HG03460 (cell line): Measurements from ENCODE around the gene LEP.
"Not testable (repeated sequence)": the region's sequence is repeated elsewhere in the genome, so short reads cannot be mapped to it uniquely, and the experiment has no call there.

ENCODE experiments used
- ATAC-seq: cut with Tn5 transposase; IDR thresholded peaks from one replicate; pipeline ENCODE4 v1.9.1; 2021; ENCODE audit not compliant: unreplicated experiment

Gene LEP

DNA sequence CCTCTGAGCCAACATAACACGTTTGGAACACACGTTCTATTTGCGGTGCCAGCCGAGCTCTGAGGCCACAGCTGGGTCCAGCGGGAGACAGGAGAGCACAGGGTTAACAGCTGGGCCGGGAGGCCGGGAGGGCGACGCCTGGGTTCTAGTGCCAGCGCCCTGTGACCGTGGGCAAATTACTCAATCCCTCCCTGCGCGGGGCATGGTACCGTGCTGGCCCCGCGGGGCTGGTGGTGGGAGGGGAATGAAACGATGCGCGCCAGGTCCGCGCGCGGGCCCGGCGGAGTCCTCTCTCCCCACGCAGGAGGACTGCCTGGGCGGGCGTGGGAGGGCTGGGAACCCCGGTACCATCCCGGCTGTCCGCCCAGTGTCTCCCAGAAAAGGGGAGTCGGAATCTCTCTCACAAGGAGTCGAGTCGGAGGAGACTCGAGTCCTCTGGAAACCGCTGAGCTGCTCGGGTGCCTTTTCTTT lies 30.4 kb downstream of the LEP start:
- no peak for ATAC-seq

DNA sequence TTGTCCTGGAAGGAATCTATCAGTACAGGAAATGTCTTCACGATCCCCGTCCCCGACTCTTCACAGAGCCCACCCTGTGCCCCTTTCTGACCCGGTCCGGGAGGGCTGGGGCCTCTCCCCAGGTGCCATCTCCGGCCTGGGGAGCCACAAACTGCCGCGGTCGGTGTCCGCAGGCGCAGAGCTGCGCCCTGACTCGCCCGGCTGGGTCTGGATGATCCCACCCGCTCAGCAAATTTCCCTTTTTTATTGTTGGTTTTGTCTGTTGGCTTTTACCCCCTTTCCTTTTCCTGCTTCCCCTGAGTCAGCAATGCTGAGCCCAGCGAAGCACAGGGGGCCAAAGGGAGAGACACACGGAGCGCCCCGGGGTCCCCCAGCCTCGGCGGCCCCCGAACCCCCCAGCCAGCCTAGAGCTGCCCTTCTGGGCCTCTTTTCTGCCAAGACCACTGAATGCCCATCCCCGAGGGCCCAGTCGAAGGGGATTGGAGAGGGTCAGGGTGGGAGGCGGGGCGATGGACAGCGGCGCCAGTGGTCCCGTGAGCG lies 30.9 kb downstream of the LEP start:
- ATAC-seq, result no peak

DNA sequence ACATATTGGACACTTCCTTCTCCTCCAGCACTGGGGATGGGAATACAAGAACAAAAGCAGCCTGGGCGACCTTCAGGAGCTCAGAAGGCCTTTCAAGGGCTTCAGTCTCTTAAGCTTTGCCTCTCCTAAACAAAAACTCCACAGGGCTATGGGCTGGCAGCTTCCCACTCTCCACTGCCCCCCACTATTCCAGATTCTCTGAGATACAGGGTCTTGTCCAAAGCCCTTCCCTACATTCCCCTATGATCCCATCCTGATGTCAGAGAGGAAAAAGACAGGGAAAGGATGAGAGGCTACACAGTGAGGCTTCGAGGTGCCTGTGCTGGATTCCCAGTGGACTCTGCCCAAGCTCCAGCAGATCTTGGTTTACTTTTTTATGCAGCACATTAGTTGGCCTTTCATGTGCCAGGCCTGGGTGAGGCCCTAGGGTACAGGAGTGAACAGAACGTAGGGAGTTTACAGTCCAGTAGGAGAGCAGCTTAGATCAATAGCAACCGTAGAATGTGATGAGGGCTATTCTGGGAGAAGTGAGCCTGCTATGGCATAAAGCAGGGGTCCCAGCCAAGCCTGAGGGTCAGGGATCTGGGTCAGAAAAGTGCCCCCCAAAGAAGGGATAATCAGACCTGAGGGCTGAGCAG lies 33.3 kb downstream of the LEP start:
- no peak for ATAC-seq

DNA sequence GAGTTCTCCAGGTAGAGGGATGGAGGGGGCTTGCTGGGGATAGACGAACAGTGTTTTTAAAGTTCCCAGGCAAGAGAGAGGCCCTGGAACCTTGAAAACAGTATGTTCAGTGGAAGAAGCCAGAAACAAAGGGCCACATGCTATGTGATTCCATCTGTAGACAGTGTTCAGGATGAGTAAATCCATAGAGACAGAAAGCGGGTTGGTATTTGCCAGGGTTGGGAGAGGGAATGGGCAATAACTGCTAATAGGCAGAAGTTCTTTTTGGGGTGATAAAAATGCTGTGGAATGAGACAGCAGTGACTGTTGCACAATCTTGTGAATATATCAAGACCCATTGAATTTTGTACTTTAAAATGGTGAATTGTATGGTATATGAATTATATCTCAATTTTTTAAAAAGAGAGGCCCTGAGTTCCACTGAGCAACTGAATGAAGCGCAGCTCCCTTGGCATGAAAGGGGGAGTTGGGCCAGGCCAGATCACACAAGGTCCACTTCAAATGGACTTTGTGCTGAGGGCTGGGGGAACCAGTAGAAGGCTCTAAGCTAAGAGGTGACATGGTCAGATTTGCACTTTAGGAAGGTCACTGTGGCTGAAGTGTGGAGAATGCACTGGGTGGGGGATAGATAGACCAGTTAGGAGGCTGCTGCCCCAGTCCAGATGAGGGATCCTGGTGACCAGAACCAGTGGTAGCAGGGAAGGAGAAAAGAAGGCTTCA lies 34.0 kb downstream of the LEP start:
- no peak for ATAC-seq

DNA sequence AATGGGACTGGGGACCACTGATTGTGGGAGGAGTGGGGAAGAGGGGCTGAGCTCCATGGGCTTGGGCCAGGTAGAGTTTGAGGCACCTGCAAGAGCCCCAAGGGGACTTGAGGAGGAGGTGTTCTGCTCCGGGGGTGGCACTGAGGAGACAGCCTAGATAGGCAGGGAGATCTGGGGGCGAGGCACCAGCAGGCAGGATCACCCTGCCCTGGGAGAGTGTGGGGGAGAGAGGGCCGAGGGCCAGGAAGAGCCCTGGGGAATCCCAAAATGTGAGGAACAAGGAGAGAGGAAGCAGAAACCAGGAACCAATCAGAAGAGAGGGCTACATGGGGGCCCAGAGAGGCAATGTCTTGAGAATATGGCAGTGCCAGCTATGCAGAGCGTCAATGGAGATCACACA lies 34.6 kb downstream of the LEP start:
- no peak for ATAC-seq

DNA sequence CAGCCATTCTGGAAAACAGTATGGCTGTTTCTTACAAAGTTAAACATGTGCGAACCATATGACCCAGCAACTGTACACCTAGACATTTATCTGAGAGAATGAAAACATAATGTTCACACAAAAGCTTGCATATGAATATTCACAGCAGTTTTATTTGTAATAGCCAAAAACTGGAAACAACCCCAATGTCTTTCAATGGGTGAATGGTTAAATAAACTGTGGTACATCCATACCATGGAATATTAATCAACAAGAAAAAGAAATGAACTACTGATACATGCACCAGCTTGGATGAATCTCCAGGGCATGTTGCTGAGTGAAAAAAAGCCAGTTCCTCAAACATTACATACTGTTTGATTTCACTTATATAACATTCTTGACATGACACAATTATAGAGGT lies 37.3 kb downstream of the LEP start:
- no peak for ATAC-seq

DNA sequence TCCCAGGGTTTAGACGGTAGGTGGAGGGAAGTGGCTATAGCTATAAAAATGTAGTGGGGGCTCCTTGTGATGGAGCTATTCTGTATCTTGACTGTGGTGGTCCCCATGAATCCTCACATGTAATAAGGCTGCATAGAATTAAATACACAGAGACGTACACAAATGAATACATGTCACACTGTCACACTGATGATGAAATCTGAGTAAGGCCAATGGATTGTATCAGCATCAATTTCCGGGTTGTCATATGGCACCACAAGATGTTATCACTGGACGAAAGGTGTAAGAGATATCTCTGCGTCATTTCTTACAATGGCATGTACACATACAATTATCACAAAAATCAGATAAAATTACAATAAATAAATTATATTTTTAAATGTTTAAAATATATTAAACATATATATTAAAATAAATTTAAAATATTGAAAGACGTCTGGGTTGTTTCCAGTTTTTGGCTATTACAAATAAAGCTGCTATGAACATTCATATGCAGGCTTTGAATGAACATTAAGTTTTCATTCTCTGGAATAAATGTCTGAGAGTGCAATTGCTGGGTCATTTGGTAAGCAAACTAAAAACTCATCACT lies 38.1 kb downstream of the LEP start:
- ATAC-seq, result no peak

DNA sequence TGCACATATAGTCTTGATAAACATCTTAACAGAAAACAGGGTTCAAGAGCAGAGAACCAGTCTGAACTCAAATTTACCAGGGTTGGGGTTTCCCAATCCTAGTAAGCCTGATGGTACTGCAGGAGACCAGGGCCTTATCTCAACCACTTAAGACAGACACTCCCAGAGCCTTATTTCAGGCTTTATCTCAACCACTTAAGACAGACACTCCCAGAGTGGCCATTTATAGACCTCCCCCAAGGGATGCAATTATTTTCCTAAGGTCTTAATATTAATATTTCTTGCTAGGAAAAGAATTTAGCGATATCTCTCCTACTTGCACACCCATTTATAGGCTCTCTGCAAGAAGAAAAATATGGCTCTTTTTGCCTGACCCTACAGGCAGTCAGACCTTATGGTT lies 39.4 kb downstream of the LEP start:
- ATAC-seq, result not testable (repeated sequence)

DNA sequence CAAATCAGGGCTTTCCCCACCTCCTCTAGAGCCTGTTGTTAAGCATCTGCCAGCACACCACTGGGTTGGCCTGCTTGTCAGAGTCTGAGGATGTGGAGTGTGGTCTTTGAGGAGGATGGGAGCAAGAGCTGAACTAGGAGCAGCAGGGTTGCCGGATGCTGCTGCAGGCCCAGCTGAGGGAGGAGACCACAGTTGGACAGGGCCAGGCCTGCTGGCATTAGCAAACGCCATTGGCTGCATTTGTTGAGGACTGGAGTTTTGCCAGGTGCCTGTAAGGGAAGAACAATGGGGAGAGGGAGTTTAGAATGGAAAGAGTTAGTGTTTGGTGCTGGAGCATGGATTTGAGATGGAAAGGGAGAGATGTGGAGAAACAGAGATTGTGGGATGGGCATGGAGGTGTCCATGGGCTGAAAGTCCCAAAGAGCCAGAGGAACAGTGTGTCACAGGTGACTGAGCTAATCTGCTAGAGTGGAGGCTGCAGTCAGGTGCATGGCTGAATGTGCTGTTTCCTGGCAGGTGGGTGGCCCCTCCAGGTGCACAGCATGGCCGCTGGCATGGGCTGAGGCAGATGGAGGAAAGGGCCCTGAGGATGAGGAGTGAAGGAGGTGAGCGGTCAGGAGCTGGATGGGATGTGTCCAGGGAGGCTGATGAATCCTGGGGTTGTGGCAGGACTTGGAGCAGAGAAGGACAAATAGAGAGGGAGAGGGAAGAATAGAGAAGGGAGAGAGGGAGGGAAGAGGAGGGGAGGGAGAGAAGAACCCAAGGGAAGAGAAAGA lies 40.7 kb downstream of the LEP start:
- ATAC-seq, result no peak

DNA sequence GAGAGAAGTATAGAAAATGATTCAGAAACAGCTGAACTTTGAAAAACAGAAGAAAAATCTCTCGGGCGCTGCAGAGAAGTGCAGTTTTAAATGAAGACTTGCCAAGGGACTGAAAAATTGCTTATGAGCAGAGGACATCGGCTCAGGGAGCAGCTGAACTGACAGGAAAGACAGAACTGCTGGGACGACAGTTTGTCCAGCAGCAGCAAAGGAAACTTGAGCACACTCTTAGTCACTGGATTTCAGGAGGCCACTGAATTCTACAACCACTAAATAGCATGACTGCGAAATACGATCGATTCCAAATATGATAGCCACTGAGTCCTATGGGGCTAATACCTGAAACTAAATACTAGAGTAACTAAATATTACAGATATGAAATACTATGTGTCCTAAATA lies 43.0 kb downstream of the LEP start:
- no peak for ATAC-seq

DNA sequence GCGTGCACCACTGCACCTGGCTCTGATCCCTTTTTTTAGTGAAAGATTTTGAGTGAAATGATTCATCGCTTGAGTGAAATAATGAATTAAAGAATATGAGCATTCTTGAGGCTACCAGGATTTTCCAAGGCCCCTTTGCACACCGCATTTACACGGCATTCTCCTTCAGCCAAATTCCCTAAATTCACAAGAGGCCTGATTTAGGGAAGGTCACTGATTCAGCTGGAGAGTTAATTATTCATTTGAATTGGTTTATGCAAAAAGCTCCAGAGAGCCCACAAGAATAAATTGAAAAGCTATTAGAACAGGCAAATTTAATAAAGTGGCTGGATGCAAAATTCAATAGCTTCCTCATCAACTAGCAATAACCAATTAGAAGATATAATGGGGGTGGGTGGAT lies 46.5 kb downstream of the LEP start:
- no peak for ATAC-seq

DNA sequence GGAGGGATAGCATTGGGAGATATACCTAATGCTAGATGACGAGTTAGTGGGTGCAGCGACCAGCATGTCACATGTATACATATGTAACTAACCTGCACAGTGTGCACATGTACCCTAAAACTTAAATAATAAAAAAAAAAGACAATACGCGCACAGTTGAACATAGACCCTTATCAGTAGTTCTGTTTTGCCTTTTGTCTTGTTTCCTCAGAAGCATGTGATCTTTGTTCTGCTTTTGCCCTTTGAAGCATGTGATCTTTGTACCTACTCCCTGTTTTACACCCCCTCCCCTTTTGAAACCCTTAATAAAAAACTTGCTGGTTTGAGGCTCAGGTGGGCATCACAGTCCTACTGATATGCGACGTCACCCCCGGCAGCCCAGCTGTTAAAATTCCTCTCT lies 56.9 kb downstream of the LEP start:
- not testable (repeated sequence) for ATAC-seq

DNA sequence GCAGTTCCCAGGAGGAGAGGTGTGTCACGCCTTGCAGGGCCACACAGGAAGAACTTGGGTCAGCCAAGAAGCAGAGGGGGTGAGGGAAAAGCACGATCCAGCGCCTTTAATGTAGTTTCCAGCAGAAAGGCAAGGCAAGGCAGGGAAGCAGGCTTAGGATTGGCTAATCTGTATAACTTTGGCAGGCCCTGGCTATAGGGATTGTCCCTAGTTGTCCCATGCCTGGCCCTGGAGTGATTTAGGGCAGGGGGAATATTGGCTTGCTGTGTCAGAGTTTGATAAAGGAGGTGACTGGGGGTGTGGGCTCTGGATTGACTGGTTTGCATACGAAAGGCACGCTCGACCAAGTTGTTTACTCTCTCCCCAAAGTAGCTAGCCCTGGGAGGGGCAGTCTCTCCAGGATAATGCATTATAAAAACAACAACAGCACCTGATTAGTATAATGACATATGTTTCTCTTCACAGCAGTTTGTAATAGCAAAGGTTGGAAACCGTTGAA lies 58.1 kb downstream of the LEP start:
- no peak for ATAC-seq

DNA sequence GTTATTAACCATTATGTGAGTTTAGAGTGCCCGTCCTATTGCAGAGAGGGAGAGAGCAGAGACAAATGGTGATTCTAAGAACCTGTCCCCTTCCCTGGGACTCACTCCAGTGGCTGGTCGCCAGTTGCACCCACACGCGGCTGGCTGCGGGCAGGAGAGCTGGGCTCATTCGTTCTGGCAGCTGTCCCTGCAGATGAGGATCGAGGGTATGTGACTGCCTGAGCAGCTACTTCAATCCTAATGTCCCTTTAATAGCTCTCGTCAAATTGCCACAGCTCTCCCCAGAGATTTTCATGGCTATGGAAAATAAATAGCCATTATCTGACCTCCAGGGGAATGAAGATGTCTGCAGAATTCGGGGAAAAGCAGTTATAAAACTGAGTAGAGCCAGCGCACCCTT lies 61.1 kb downstream of the LEP start:
- no peak for ATAC-seq

DNA sequence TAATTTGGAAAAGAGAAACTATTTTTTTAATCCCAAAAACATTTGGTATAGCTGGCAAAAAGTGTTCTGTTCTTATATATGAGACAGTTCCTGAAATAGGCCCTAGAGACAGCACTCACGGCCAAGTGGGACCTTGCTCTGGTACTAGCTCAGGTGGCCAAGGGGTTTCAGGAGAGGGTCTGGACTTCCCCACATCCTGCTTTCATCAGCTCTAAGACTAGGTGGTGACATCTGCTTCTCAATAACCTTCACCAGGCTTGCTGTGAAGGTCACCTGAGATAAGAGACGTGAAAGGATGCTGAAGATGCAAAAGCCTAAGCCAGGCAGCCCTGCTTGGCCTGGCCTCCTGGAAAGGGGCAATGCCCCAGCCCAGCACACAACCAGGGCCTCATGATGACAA lies 62.1 kb downstream of the LEP start:
- ATAC-seq, result no peak

DNA sequence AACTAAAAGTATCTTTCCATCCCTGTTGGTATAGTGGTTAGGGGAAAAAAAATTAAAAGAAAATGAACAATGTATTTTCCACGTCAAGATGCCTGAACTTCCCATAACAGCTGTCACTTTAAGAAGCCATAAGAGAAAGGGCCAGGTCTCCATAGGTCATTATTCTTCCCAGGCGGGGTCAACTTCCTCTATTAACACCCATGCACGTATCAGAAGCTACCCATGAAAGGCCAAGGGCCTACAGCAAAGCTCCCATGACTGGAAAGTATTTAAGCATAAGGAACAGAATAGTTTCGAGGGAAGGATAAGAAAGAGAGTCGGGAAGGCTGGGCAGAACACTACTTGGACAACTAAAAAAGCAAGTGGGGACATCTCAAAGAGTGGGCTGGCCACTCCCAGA lies 62.6 kb downstream of the LEP start:
- no peak for ATAC-seq

DNA sequence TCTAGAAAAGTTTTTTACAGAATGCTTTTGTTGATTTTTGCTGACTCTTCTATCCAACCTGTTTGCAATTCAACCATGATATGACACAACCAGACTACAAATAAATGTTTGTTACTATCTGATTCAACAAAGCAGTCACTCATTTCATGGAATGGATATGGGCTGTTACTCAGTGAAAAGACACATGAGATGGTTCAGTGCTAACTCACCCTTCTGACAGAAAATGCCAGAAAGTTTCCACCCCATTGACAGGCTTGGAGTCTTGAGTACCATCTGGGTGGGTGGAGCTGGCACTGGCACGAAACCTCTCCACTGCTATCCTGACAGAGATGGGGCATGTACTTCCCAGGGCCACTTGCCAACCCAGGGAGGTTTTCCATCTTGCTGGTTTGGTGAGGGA lies 63.1 kb downstream of the LEP start:
- ATAC-seq, result no peak

DNA sequence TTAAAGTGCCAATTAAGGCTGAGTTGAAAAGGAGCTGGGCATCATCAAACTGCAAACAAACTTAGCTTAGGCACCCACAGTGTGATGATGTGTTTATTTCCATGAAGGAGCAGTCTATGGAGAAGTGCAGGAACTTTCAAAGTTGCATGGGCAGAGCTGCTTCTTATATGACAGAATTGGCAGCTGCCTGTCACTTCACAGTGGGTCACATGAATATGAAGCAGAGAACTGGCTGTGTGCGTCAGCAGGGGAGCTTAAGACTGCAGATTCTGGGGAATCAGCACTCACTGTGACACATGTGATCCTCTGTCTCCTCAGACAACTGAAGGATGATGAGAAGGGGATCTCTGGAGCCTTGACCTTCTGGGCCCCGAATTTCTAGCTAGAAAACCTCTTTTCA lies 66.0 kb downstream of the LEP start:
- ATAC-seq, result no peak
